ENCODE results near the gene BBX. TPM values are rescaled to one million over a fixed set of nuclear protein-coding genes. Genes with fewer than 3 reads are reported as not detected.
A peak's percentile ranks its signal among the peaks of the same experiment; 100 is the strongest.

Gene BBX
- total RNA-seq, 4 donors from 2014 or later: 73.0 to 216 (median 106) TPM

DNA sequence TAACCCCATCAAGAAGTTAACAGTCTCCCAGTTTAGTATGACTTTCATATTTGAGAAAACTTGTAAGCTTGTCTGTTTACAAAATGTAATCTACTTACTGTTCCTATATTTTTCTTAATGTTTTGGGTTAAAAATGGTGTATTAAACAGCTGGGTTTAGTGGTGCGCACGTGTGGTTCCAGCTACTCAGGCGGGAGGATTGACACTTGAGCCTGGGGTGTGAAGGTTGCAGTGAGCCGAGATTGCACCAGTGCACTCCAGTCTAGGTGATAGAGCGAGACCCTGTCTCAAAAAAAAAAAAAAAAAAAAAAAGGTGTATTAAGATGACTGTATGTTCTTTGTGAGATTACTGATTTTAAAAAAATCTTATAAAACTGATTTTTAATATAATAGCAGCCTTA, 69.3 kb downstream of the BBX start:
- intact Hi-C loops (cut with DNase I): no loop called here
- no peak for DNase-seq
- Histone ChIP-seq H3K4me1 (peaks cover 0 to 11% of the 10 kb centered on the region in 2 donors), H3K27ac (no peak overlapping the region), H3K36me3 (no peaks in the 10 kb centered on the region), H3K4me3 (replicated peaks in 1 of 3) (no peak overlapping the region), H3K27me3 (no peaks in the 10 kb centered on the region), H3K9me3 (no peaks in the 10 kb centered on the region)
- 95 to 96% methylated on average over 5 of the region's 5 CpGs for WGBS, 2 donors
- TF ChIP-seq, protein P1, sequence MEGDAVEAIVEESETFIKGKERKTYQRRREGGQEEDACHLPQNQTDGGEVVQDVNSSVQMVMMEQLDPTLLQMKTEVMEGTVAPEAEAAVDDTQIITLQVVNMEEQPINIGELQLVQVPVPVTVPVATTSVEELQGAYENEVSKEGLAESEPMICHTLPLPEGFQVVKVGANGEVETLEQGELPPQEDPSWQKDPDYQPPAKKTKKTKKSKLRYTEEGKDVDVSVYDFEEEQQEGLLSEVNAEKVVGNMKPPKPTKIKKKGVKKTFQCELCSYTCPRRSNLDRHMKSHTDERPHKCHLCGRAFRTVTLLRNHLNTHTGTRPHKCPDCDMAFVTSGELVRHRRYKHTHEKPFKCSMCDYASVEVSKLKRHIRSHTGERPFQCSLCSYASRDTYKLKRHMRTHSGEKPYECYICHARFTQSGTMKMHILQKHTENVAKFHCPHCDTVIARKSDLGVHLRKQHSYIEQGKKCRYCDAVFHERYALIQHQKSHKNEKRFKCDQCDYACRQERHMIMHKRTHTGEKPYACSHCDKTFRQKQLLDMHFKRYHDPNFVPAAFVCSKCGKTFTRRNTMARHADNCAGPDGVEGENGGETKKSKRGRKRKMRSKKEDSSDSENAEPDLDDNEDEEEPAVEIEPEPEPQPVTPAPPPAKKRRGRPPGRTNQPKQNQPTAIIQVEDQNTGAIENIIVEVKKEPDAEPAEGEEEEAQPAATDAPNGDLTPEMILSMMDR (IDR thresholded peaks at IDR 0.05): no peak
- no peak for TF ChIP-seq POLR2A (IDR thresholded peaks at IDR 0.05)

DNA sequence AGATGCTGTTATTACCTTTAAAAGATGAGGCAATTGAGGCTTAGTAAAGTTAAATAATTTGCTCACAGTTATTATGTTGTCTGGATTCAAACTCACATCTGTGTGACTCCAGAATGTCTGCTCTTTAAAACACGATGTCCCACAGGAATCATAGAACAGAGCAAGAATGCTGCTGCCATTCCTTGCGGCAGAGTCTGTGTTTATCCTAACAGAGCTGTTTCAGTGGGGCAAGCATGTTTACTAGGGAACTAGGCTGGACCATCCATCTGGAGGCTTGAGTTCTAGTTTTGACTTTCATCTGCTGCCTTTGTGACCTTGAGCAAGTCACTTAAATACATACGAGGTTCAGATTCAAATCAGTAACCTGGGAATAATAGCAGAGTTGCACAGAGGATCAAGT, 72.1 kb downstream of the BBX start:
- WGBS, 2 donors: 80 to 90% methylated on average over 3 of the region's 3 CpGs

DNA sequence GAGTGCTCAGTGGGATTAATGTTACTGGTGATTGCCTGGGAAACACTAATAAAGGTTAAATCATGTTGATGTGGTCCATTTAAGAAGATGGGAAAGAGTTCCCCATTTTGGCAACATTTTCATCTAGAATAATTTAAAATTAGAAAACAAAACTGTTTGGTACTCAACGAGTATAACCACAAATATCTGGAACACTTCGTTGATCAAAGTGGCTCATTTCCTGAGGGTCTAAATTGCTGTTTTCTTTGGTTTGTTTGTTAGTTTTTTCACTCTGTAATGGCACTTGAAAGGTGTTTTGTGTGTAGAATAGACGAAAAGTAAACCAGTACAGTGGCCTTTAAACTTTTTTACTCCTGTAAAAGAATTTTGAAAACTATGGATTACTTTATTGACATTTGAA, 73.9 kb downstream of the BBX start:
- TF ChIP-seq POLR2A (IDR thresholded peaks at IDR 0.05): no peak
- TF ChIP-seq, protein P1 (IDR thresholded peaks at IDR 0.05): no peak
- H3K36me3 ChIP-seq: no peaks in the 10 kb centered on the region
- 59 to 64% methylated on average over 3 of the region's 3 CpGs for WGBS, 2 donors
- no peaks in the 10 kb centered on the region for H3K27me3 ChIP-seq
- H3K4me3 ChIP-seq (replicated peaks in 1 of 3): no peak overlapping the region
- H3K27ac ChIP-seq: no peak overlapping the region
- H3K4me1 ChIP-seq: peaks cover 8 to 25% of the 10 kb centered on the region in 2 donors
- DNase-seq: no peak
- intact Hi-C loops (cut with DNase I): no loop called here
- no peaks in the 10 kb centered on the region for H3K9me3 ChIP-seq

More for the DNA sequence above, 72.1 kb downstream of the BBX start:
- H3K4me1 ChIP-seq: peaks cover 6 to 17% of the 10 kb centered on the region in 2 donors
- intact Hi-C loops (cut with DNase I): no loop called here
- H3K27ac ChIP-seq: no peak overlapping the region
- no peak overlapping the region for H3K4me3 ChIP-seq (replicated peaks in 1 of 3)
- TF ChIP-seq, protein P1 (IDR thresholded peaks at IDR 0.05): no peak
- TF ChIP-seq POLR2A (IDR thresholded peaks at IDR 0.05): no peak
- H3K27me3 ChIP-seq: no peaks in the 10 kb centered on the region
- no peaks in the 10 kb centered on the region for H3K36me3 ChIP-seq
- DNase-seq: no peak
- no peaks in the 10 kb centered on the region for H3K9me3 ChIP-seq

DNA sequence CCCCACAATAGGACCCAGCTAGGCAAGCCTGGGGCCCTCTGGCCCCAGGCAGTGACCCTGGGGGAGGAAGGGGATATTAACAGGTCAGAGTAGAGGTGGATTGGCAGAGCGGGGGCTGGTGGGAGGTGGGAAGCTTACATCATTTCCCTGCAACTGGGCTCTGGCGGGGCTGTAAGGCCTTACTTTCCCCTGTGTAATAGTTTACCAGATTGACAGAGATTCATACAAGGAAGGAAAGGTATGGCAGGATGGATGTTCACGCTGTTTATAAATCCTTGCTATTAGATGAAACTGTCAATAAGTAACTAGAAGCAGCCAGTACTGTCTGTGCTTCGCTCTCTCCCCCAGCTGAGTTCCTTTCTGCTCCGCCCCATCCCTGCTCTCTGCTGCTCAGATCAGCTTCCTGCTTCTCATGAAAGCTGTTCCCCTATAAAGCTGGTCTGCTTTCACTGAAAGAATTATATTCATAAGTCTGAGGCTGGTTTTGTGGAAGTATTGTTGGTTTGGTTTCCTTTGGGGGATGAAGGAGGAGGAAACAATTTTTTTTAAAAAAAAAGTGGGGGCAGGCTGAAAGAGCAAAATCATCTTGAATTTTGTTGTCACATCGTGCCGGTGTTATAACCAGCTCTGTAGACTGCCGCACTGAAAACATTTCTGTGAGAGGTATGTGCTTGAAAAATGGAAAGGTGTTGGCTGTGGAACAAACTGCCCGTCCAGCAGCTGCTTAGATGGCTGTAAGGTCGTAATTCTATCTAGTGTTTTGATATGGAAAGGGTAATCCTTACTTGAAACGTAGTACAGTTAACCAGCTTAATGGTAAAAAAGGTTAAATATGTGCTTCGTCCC, 76.4 kb downstream of the BBX start:
- Histone ChIP-seq H3K9me3 (no peaks in the 10 kb centered on the region), H3K4me3 (replicated peaks in 1 of 3) (peak overlapping the region in 2 of 3 donors; percentile 11 to 15), H3K27ac (peak overlapping the region; percentile 47 to 62 (median 58)), H3K36me3 (no peaks in the 10 kb centered on the region), H3K4me1 (peaks cover 11 to 28% of the 10 kb centered on the region in 2 donors), H3K27me3 (no peaks in the 10 kb centered on the region)
- WGBS, 2 donors: 21 to 23% methylated on average over 12 of the region's 12 CpGs
- intact Hi-C loops (cut with DNase I): no loop called here
- peak; percentile 42 to 45 for DNase-seq
- TF ChIP-seq POLR2A (IDR thresholded peaks at IDR 0.05): peak in 1 of 2 donors; percentile 16
- TF ChIP-seq, protein P1 (IDR thresholded peaks at IDR 0.05): no peak

DNA sequence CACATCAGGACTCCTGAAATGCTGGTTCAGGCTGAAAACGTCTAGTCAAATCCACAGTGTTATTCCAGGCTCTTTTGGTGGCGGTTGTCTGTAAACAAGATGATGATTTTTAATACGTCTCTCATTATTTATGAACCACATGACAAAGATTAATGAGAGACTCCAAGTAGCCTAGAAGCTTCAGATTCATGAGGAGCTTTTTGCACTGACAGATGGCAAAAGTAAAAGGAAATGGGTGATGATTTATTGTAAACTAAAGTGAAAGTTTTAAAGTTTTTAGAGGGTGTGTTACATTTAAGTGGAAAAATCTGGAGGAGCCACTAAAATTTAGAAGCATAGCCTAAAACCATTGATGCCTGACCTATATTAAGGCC, 77.0 kb downstream of the BBX start:
- WGBS, 2 donors: 20 to 34% methylated on average over 3 of the region's 3 CpGs
- Histone ChIP-seq H3K27ac (peak overlapping the region in 2 of 3 donors; percentile 58 to 62), H3K4me1 (peaks cover 17 to 34% of the 10 kb centered on the region in 2 donors), H3K4me3 (replicated peaks in 1 of 3) (no peak overlapping the region), H3K9me3 (no peaks in the 10 kb centered on the region), H3K36me3 (no peaks in the 10 kb centered on the region), H3K27me3 (no peaks in the 10 kb centered on the region)
- TF ChIP-seq, protein P1 (IDR thresholded peaks at IDR 0.05): no peak
- no peak for TF ChIP-seq POLR2A (IDR thresholded peaks at IDR 0.05)
- intact Hi-C loops (cut with DNase I): no loop called here
- DNase-seq: no peak

Data from thyroid gland (tissue), 4 donors.